BE2C (cell line): Measurements from ENCODE around the gene DCBLD2.

ENCODE experiments used
- DNase-seq: peaks from one replicate; pipeline ENCODE4 v3.0.0-alpha.2; 2020
- H3K27me3 ChIP-seq: fragments of 250-450 bp; sonication (Bioruptor Pico); 2 replicates; pipeline ENCODE4 v1.5.1; 2020; ENCODE audit warnings: mild to moderate bottlenecking
- H3K36me3 ChIP-seq: fragments of 250-450 bp; sonication (Bioruptor Pico); 2 replicates; pipeline ENCODE4 v1.5.1; 2020; ENCODE audit warnings: mild to moderate bottlenecking
- H3K4me1 ChIP-seq: fragments of 250-450 bp; sonication (Bioruptor Pico); 2 replicates; pipeline ENCODE4 v1.5.1; 2020
- H3K4me3 ChIP-seq: 2 replicates; pipeline ENCODE4 v1.5.1; 2011; ENCODE audit warnings: low read depth, low read length
- H3K9me3 ChIP-seq: fragments of 250-450 bp; sonication (Bioruptor Pico); 2 replicates; pipeline ENCODE4 v1.5.1; 2020
- CTCF ChIP-seq: IDR thresholded peaks from 2 replicates; pipeline ENCODE4 v1.5.1; 2012; ENCODE audit warnings: mild to moderate bottlenecking, low read depth, low read length

The DCBLD2 gene

DNA sequence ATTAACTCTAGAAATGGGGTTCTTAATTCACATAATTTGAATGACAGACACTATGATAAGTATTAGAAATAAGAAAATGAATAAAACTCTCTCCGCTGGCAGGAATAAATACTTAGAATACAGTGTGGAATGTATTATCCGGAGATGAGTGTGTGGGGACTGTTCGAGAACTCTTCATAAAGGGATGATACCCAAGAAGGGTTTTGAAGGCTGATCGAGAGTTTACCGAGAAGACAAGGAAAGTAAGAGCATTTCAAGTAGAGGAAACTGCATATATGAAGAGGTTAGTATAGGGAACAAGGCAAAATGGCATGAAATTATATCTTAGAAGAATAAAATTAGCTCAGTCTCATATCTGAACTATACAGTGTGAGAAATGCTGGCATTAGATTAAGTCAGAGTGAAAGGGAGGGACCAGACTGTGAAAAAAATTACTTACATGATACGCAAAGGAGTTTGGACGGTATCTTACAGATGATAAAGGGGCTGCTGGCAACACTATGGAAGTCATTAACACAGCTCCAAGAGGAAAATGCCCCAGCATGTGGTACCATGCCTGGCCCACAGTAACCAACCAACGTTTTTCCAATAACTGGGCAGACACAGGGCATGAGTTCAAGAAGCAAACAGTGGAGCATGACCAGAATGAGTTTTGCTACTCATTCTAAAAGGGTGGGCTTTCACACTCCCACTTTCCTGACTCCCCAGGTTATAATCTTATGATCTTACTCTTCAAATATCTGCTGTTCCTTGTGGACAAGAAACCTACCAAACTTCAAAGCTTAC, 6.5 kb downstream of the DCBLD2 start:
- no peak overlapping the region for H3K4me3 ChIP-seq
- no peaks in the 10 kb centered on the region for H3K36me3 ChIP-seq
- H3K27me3 ChIP-seq: no peaks in the 10 kb centered on the region
- H3K9me3 ChIP-seq: no peaks in the 10 kb centered on the region
- peaks cover 21% of the 10 kb centered on the region for H3K4me1 ChIP-seq
- no peak for TF ChIP-seq CTCF
- DNase-seq: no peak

- Histone ChIP-seq H3K27me3 (no peaks in the 10 kb centered on the region), H3K4me3 (no peak overlapping the region), H3K36me3 (no peaks in the 10 kb centered on the region), H3K4me1 (peaks cover 21% of the 10 kb centered on the region), H3K9me3 (no peaks in the 10 kb centered on the region)
- DNase-seq: peak; percentile 35
- no peak for TF ChIP-seq CTCF
These were observed 7.8 kb downstream of the DCBLD2 start for GRCh38 chr3:98893740-98894139.

GRCh38 chr3:98892263-98892662, 9.2 kb downstream of the DCBLD2 start:
- H3K27me3 ChIP-seq: no peaks in the 10 kb centered on the region
- no peak for DNase-seq
- no peak for TF ChIP-seq CTCF
- H3K36me3 ChIP-seq: no peaks in the 10 kb centered on the region
- peaks cover 21% of the 10 kb centered on the region for H3K4me1 ChIP-seq
- H3K9me3 ChIP-seq: no peaks in the 10 kb centered on the region
- H3K4me3 ChIP-seq: no peak overlapping the region

DNA sequence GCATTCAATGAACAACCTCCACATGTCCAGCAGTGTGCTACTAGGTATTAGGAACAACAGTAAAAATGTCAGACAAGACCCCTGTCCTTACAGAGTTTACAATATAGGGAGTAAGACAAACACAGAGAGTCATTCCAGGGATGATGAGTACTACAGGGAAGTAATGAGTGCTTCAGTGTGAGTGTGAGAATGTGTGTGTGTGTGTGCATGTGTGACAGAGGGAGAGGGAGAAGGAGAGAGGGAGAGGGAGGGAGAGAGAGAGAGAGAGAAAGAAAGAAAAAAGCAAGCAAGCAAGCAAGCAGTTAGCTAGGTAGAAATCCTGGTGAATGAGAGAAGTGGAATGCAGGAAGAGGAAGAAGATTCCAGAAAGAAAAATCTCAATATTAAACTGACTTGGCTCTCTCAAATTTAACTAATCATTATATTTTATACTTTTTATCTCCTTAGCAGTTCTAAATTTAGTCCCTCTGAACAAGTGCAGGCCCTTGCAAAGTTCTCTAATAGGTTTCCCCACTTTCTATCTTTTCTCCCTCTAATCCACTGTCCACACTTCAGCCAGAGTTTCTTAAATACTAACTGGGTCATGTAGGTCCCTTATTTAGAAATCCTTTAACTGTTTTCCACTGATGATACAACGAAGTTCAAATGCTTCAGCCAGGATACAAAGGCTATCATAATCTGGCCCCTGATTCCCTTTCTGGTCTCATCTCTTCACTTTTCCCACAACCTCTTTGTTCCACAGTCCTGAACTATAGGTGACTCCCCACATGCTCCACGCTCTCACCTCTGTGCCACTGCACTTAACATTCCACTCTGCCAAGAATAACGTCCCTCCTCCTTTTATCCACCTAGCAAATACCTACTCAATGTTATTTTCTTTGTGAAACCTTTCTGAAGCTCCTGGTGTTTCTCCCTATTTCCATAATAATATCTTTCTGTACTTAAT, 10.3 kb downstream of the DCBLD2 start:
- H3K36me3 ChIP-seq: no peaks in the 10 kb centered on the region
- no peak for TF ChIP-seq CTCF
- H3K27me3 ChIP-seq: no peaks in the 10 kb centered on the region
- no peaks in the 10 kb centered on the region for H3K9me3 ChIP-seq
- no peak overlapping the region for H3K4me3 ChIP-seq
- peaks cover 23% of the 10 kb centered on the region for H3K4me1 ChIP-seq
- DNase-seq: no peak

DNA sequence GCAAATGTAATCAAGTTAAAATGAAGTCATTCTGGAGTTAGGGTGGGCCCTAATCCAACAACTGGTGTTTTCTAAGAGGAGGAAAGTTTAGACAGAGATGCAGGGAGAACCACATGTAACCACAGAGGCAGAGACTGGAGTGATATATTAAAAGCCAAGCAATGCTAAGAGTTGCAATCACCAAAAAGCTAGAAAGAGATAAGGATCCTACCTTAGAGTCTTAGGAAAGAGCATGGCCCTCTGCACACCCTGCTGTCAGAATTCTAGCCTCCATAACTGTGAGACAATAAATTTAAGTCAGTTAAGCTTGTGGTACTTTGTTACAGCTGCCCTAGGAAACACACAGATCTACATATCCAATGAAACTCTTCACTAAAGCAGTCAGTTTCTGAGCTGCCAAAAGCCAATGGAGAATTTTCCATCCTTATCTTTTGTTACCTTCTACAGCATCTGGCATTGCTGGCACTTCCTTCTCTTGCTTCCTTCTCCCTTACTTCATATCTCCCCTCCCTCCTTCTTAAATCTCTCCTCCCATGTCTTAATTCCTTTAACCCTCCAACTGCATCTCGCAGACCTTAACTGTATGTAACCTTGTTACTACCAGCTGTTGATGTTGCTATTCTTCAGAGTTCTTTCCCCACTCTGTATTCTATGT, 11.2 kb downstream of the DCBLD2 start:
- peaks cover 24% of the 10 kb centered on the region for H3K4me1 ChIP-seq
- H3K9me3 ChIP-seq: no peaks in the 10 kb centered on the region
- no peak overlapping the region for H3K4me3 ChIP-seq
- no peak for TF ChIP-seq CTCF
- H3K27me3 ChIP-seq: no peaks in the 10 kb centered on the region
- no peak for DNase-seq
- no peaks in the 10 kb centered on the region for H3K36me3 ChIP-seq
